Osteocyte (in vitro differentiated cells): ENCODE measurements around the gene SCRG1. TPM values are rescaled to one million over a fixed set of nuclear protein-coding genes. Genes with fewer than 3 reads are reported as not detected.

ENCODE experiments used
- DNase-seq: peaks from one replicate; pipeline ENCODE4 v3.0.0; 2021; ENCODE audit warnings: mixed read lengths; ENCODE audit not compliant: unreplicated experiment; ENCODE audit errors: extremely low spot score
- H3K27ac Mint-ChIP-seq: one replicate; pipeline ENCODE4 v1.8.0; 2021; ENCODE audit warnings: mild to moderate bottlenecking, mixed read lengths; ENCODE audit not compliant: unreplicated experiment
- H3K27me3 Mint-ChIP-seq: one replicate; pipeline ENCODE4 v1.8.0; 2021; ENCODE audit warnings: mixed read lengths; ENCODE audit not compliant: unreplicated experiment
- H3K36me3 Mint-ChIP-seq: one replicate; pipeline ENCODE4 v1.8.0; 2021; ENCODE audit warnings: mixed read lengths; ENCODE audit not compliant: unreplicated experiment
- H3K4me1 Mint-ChIP-seq: one replicate; pipeline ENCODE4 v1.8.0; 2021; ENCODE audit warnings: mixed read lengths; ENCODE audit not compliant: unreplicated experiment
- H3K4me3 Mint-ChIP-seq: one replicate; pipeline ENCODE4 v1.8.0; 2021; ENCODE audit warnings: mild to moderate bottlenecking, moderate library complexity, mixed read lengths; ENCODE audit not compliant: unreplicated experiment
- H3K9me3 Mint-ChIP-seq: one replicate; pipeline ENCODE4 v1.8.0; 2021; ENCODE audit warnings: mixed read lengths; ENCODE audit not compliant: unreplicated experiment
- CTCF ChIP-seq: fragments of 200-600 bp; sonication (generic); IDR thresholded peaks from 2 replicates; pipeline ENCODE4 v1.5.0; 2021; ENCODE audit warnings: antibody characterized with exemption, mild to moderate bottlenecking, moderate library complexity
- total RNA-seq: library from RNA; stranded (reverse); gene quantifications from 2 replicates; pipeline ENCODE4 v1.2.1, GENCODE V29; 2021

SCRG1 gene
- total RNA-seq, 1 donor from 2014 or later = 2.2 TPM

DNA sequence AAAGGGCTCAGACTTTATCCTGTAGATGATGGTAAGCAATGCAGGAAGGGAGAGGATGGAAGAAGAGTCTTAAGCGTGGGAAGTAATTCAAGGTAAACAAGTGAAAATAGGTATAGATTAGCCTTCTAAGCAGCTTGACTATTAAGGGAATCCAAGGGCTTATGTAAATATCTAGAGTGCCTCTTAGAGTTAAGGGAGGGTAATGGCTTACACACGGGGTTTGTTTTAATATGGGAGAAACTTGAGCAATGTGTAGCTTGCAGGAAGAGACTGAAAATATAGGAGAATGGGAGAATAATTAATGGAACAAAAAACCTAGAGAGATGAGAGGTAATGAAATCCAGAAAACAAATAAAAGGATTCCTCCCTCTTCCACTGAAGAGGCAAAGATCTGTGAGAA lies 41.0 kb downstream of the SCRG1 start:
- no peak overlapping the region for H3K27ac Mint-ChIP-seq
- H3K9me3 Mint-ChIP-seq = no peaks in the 10 kb centered on the region
- no peaks in the 10 kb centered on the region for H3K36me3 Mint-ChIP-seq
- H3K27me3 Mint-ChIP-seq = no peaks in the 10 kb centered on the region
- H3K4me1 Mint-ChIP-seq = no peaks in the 10 kb centered on the region
- no peak overlapping the region for H3K4me3 Mint-ChIP-seq
- TF ChIP-seq CTCF = no peak
- DNase-seq = no peak

DNA sequence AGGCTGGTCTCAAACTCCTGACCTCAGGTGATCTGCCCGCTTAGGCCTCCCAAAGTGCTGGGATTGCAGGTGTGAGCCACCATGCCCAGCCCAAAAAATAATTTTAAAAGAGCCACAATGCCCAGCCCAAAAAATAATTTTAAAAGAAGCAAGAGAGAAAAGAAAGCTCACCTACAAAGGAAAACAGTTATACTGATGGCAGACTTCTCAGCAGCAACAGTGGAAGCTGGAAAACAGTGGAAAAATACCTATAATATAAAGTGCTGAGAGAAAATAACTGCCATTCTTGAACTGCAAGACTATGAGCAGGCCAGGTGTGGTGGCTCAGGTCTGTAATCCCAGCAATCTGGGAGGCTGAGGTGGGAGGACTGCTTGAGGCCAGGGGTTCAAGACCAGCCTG lies 51.4 kb downstream of the SCRG1 start:
- no peaks in the 10 kb centered on the region for H3K9me3 Mint-ChIP-seq
- peaks cover 14% of the 10 kb centered on the region for H3K4me1 Mint-ChIP-seq
- H3K4me3 Mint-ChIP-seq = no peak overlapping the region
- no peaks in the 10 kb centered on the region for H3K27me3 Mint-ChIP-seq
- DNase-seq = no peak
- no peak overlapping the region for H3K27ac Mint-ChIP-seq
- no peaks in the 10 kb centered on the region for H3K36me3 Mint-ChIP-seq
- TF ChIP-seq CTCF = no peak

DNA sequence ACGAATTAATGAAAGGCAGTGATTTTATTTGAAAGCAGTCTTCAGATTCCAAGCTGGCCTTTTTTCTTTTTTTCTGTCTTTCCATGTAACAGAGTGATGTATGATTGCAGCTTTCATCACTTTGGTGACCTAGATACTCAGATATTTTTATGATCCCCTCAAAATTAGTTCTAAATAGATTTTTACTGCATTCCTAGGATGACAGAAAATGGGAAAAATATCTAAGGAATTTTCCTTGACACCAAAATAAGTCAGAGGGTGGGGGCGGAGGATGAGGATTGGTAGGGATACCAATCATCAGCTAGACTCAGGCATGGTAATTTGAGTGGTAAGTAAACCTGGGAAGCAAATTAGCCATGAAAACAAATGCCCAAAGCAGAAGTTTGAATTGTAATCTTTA lies 52.8 kb downstream of the SCRG1 start:
- no peak for DNase-seq
- Mint-ChIP-seq H3K4me1 (peaks cover 14% of the 10 kb centered on the region), H3K27me3 (no peaks in the 10 kb centered on the region), H3K27ac (peak overlapping the region; percentile 6), H3K4me3 (no peak overlapping the region), H3K9me3 (no peaks in the 10 kb centered on the region), H3K36me3 (no peaks in the 10 kb centered on the region)
- TF ChIP-seq CTCF = no peak

DNA sequence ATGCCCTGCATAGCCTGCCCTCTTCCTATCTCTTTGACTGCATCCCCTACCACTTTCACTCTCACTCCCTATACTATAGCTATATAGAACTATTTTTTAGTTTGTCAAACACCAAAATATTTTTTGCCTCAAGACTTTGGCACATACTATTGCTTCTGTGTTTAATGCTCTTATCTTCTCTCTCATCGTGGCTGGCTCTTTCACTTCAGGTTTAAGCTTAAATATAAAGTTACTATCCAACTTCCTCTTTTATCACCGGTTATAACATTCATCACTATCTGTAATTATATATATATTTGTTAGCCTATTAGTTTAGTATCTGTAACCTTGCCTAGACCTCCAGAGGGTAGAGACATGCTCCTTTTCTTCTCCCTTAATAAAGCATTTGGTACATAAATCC lies 53.3 kb downstream of the SCRG1 start:
- Mint-ChIP-seq H3K36me3 (no peaks in the 10 kb centered on the region), H3K4me1 (peaks cover 14% of the 10 kb centered on the region), H3K9me3 (no peaks in the 10 kb centered on the region), H3K4me3 (no peak overlapping the region), H3K27ac (peak overlapping the region; percentile 6), H3K27me3 (no peaks in the 10 kb centered on the region)
- TF ChIP-seq CTCF = no peak
- no peak for DNase-seq

DNA sequence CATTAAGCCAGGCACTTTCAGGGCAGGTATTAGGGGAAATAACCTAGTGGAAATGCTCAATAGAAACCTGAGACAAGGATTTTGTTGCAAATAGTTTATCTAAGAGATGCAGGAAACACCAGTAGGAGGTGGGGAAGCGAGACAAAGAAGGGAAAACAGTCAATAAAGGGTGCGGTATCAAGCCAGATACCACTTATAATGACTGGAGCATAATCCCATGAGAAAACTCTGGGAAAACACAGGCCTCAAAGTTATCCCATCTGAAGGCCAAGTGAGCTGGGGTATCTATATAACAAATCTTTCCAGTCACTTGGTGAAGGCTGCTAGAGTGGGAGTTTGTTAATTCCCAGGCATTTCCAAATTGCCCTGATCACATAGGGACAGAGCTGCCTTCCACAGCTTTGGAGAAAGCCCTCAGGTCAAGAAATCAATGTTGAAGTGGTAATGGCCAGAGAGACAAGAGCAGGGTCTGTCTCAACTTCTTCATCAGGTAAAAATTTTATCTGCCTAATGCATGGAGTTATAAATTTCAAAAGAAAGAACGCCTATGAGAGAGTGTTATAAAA lies 55.0 kb downstream of the SCRG1 start:
- no peak for TF ChIP-seq CTCF
- H3K9me3 Mint-ChIP-seq = no peaks in the 10 kb centered on the region
- no peak overlapping the region for H3K27ac Mint-ChIP-seq
- DNase-seq = no peak
- H3K4me1 Mint-ChIP-seq = peaks cover 14% of the 10 kb centered on the region
- no peak overlapping the region for H3K4me3 Mint-ChIP-seq
- H3K36me3 Mint-ChIP-seq = no peaks in the 10 kb centered on the region
- no peaks in the 10 kb centered on the region for H3K27me3 Mint-ChIP-seq
